Liver (tissue), 9 donors: ENCODE measurements around the gene PPP6C. TPM values are rescaled to one million over a fixed set of nuclear protein-coding genes. Genes with fewer than 3 reads are reported as not detected.

Source experiments
- DNase-seq: peaks from one replicate; pipeline ENCODE4 v3.0.0-alpha.2; 2017; ENCODE audit warnings: low spot score
- H3K27ac ChIP-seq, 2 donors: one replicate each; pipeline ENCODE4 v1.7.0; 2013; ENCODE audit warnings: inconsistent platforms in 2 of 2, low read length in 2 of 2, control low read depth in 1 of 2, low read depth in 1 of 2, mild to moderate bottlenecking in 1 of 2
- H3K27me3 ChIP-seq, 4 donors: one replicate each; pipeline versions ENCODE4 v1.6.1 to v1.7.0; 2013; ENCODE audit warnings: low read length in 3 of 4, inconsistent platforms in 1 of 4, mild to moderate bottlenecking in 1 of 4, moderate library complexity in 1 of 4; ENCODE audit not compliant: control insufficient read depth in 4 of 4, insufficient read depth in 4 of 4
- H3K36me3 ChIP-seq, 4 donors: one replicate each; pipeline versions ENCODE4 v1.6.1 to v1.7.0; 2013; ENCODE audit warnings: low read length in 3 of 4, mild to moderate bottlenecking in 3 of 4, low read depth in 1 of 4, moderate library complexity in 1 of 4; ENCODE audit not compliant: control insufficient read depth in 4 of 4, insufficient read depth in 3 of 4
- H3K4me1 ChIP-seq, 4 donors: one replicate each; pipeline versions ENCODE4 v1.6.1 to v1.7.0; 2013; ENCODE audit warnings: low read length in 3 of 4, mild to moderate bottlenecking in 3 of 4, moderate library complexity in 1 of 4; ENCODE audit not compliant: control insufficient read depth in 4 of 4, insufficient read depth in 4 of 4
- H3K4me3 ChIP-seq, 3 donors: one replicate each; pipeline versions ENCODE4 v1.6.1 to v1.7.0; 2013; ENCODE audit warnings: low read length in 3 of 3, control low read depth in 1 of 3, low read depth in 1 of 3, mild to moderate bottlenecking in 1 of 3
- H3K9ac ChIP-seq, 2 donors: one replicate each; pipeline ENCODE4 v1.7.0; 2013; ENCODE audit warnings: low read length in 2 of 2, mild to moderate bottlenecking in 2 of 2, moderate library complexity in 2 of 2, control low read depth in 1 of 2, low read depth in 1 of 2
- H3K9me3 ChIP-seq, 4 donors: one replicate each; pipeline versions ENCODE4 v1.6.1 to v1.7.0; 2013; ENCODE audit warnings: low read length in 3 of 4; ENCODE audit not compliant: control insufficient read depth in 4 of 4
- CTCF ChIP-seq: fragments of 150-350 bp; IDR thresholded peaks from 2 replicates; pipeline ENCODE4 v1.5.1; 2017; ENCODE audit warnings: improper control_type of control experiment, low read depth, low read length; ENCODE audit not compliant: missing input control
- EGR1 ChIP-seq, 2 donors: IDR thresholded peaks; 2 replicates each; pipeline ENCODE4 v1.6.1; 2016 to 2018; ENCODE audit warnings: antibody characterized with exemption in 2 of 2, low read depth in 2 of 2
- FOXA1 ChIP-seq: IDR thresholded peaks from 2 replicates; pipeline ENCODE4 v1.6.1; 2016; ENCODE audit warnings: antibody characterized with exemption
- FOXA2 ChIP-seq: IDR thresholded peaks from 2 replicates; pipeline ENCODE4 v1.6.1; 2016; ENCODE audit warnings: antibody characterized with exemption
- GABPA ChIP-seq, 2 donors: IDR thresholded peaks in 1 of 2; conservative IDR thresholded peaks in 1 of 2; 2 replicates each; pipeline ENCODE4 v1.6.1; 2016; ENCODE audit warnings: antibody characterized with exemption in 2 of 2, mild to moderate bottlenecking in 1 of 2, moderate library complexity in 1 of 2
- HNF4A ChIP-seq, 2 donors: conservative IDR thresholded peaks; 2 replicates each; pipeline ENCODE4 v1.6.1; 2016; ENCODE audit warnings: antibody characterized with exemption in 2 of 2, mild to moderate bottlenecking in 2 of 2
- HNF4G ChIP-seq: IDR thresholded peaks from 2 replicates; pipeline ENCODE4 v1.6.1; 2016; ENCODE audit warnings: antibody characterized with exemption
- JUND ChIP-seq, 2 donors: IDR thresholded peaks; 2 replicates each; pipeline ENCODE4 v1.6.1; 2016; ENCODE audit warnings: antibody characterized with exemption in 2 of 2
- RAD21 ChIP-seq, 2 donors: IDR thresholded peaks; 2 replicates each; pipeline ENCODE4 v1.6.1; 2016; ENCODE audit warnings: antibody characterized with exemption in 2 of 2, mild to moderate bottlenecking in 2 of 2
- REST ChIP-seq: IDR thresholded peaks from 2 replicates; pipeline ENCODE4 v1.6.1; 2016; ENCODE audit warnings: antibody characterized with exemption, mild to moderate bottlenecking
- RXRA ChIP-seq, 2 donors: IDR thresholded peaks; 2 replicates each; pipeline ENCODE4 v1.6.1; 2017 to 2018; ENCODE audit warnings: antibody characterized with exemption in 2 of 2, mild to moderate bottlenecking in 1 of 2
- SP1 ChIP-seq: IDR thresholded peaks from 2 replicates; pipeline ENCODE4 v1.6.1; 2018; ENCODE audit warnings: antibody characterized with exemption, mild to moderate bottlenecking
- TAF1 ChIP-seq: conservative IDR thresholded peaks from 2 replicates; pipeline ENCODE4 v1.6.1; 2016; ENCODE audit warnings: antibody characterized with exemption, mild to moderate bottlenecking
- YY1 ChIP-seq: IDR thresholded peaks from 2 replicates; pipeline ENCODE4 v1.6.1; 2016; ENCODE audit warnings: antibody characterized with exemption, mild to moderate bottlenecking
- ZBTB33 ChIP-seq: IDR thresholded peaks from 2 replicates; pipeline ENCODE4 v1.6.1; 2016; ENCODE audit warnings: antibody characterized with exemption
- WGBS: extraction: QIAGEN DNeasy Blood & Tissue Kit; methylation state at CpG from one replicate; pipeline ENCODE4 v1.1.7; 2013; 5-methylcytosine and 5-hydroxymethylcytosine counted together
- polyA plus RNA-seq, 2 donors: library from polyadenylated mRNA; stranded (reverse) in 1 of 2; unstranded in 1 of 2; fragments of 200-250 nt in 1 of 2; fragments of >200 nt in 1 of 2; fragmentation: Nextera tagmentation in 1 of 2; extraction: Ambion mirVana in 1 of 2; gene quantifications; one replicate each; pipeline versions ENCODE4 v1.2.1 to v1.2.3, GENCODE V29; 2013 to 2015
- total RNA-seq, 2 donors: library from RNA; depleted of rRNA; stranded (reverse); fragments of >200 nt; gene quantifications; one replicate each; pipeline ENCODE4 v1.2.3, GENCODE V29; 2014
- TF ChIP-seq, protein P1 (sequence below): IDR thresholded peaks from 2 replicates; pipeline ENCODE4 v1.6.1; 2016; ENCODE audit warnings: antibody characterized with exemption
- TF ChIP-seq, protein P2 (sequence below): IDR thresholded peaks from 2 replicates; pipeline ENCODE4 v1.6.1; 2016; ENCODE audit warnings: antibody characterized with exemption
- donor health status: healthy.
- donor health status: healthy.
- donor health status: healthy.
- donor health status: healthy.
- donor health status: healthy.

PPP6C gene
- total and polyA plus RNA-seq, 4 donors: 10.1 to 14.8 (median 12.2) TPM

DNA sequence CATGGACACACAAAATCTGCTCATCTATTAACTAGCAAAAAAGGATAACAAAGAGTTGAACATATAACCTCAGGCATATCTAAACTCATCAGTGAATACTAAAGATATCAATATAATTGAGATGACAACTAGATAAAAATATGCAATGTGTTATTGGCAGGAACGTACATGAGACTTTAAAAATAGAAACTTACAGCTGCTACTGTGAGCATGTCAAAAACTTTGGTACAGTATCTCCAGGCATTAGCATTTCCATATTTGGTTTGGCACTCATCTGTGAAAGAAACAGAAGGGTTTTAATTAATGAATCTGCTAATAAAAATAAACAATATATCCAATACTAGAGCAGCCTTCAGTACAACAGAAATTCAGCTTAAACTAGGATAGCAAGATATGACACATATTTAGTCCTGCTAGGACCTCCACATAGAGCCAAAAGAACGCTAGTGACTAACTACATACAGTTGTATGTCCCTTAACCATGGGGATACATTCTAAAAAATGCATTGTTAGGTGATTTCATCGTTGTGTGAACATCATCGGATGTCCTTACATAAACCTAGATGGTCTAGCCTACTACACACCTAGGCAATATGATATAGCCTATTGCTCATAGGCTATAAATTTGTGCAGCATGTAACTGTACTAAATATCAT is 35.8 kb downstream of the PPP6C start:
- peaks cover 2 to 16% (median 6%) of the 10 kb centered on the region in 4 donors for H3K4me1 ChIP-seq
- no peak overlapping the region for H3K9ac ChIP-seq
- DNase-seq: no peak
- no peaks in the 10 kb centered on the region for H3K9me3 ChIP-seq
- no peaks in the 10 kb centered on the region for H3K27me3 ChIP-seq
- TF ChIP-seq CTCF: no peak
- no peak for TF ChIP-seq REST
- TF ChIP-seq GABPA (IDR thresholded peaks at IDR 0.05 in 1 of 2, conservative IDR thresholded peaks at IDR 0.05 in 1 of 2): no peak
- TF ChIP-seq RXRA (IDR thresholded peaks at IDR 0.05): no peak
- TF ChIP-seq HNF4A (conservative IDR thresholded peaks at IDR 0.05): no peak
- TF ChIP-seq EGR1 (IDR thresholded peaks at IDR 0.05; ENCODE audit: low read depth in 2 of 2): no peak
- TF ChIP-seq FOXA1: no peak
- no peak for TF ChIP-seq FOXA2
- TF ChIP-seq TAF1: no peak
- TF ChIP-seq JUND (IDR thresholded peaks at IDR 0.05): no peak
- 91% methylated on average over 4 of the region's 4 CpGs for WGBS
- H3K36me3 ChIP-seq: peaks cover 0 to 30% (median 15%) of the 10 kb centered on the region in 4 donors
- H3K4me3 ChIP-seq: no peak overlapping the region
- H3K27ac ChIP-seq: no peak overlapping the region

DNA sequence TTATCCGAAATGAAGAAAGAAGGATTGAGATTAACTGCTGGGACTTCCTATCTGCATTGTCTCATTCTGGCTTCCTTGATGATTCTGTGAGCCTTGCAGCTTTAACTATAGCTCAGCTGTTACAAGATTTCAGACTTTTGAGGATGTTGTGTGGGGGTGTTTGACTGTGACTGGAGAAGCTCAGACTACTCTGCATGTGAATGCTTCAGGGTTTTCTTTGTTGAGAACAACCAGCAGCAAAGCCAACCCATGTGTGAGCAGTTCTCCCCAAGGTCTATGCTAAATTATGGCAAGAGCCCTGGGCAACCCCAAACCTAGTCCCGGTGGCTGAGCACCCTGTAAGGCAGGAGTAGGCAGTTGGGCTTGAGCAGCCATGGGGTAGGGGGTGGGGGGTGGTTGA is 37.9 kb downstream of the PPP6C start:
- Histone ChIP-seq H3K9me3 (no peaks in the 10 kb centered on the region), H3K36me3 (peaks cover 0 to 22% (median 12%) of the 10 kb centered on the region in 4 donors), H3K9ac (no peak overlapping the region), H3K4me3 (no peak overlapping the region), H3K4me1 (peaks cover 3 to 18% (median 6%) of the 10 kb centered on the region in 4 donors), H3K27ac (no peak overlapping the region), H3K27me3 (no peaks in the 10 kb centered on the region)
- WGBS: 95% methylated on average over 2 of the region's 2 CpGs
- no peak for DNase-seq
- no peak for TF ChIP-seq ZBTB33
- TF ChIP-seq FOXA1: no peak
- TF ChIP-seq TAF1: no peak
- no peak for TF ChIP-seq RXRA (IDR thresholded peaks at IDR 0.05)
- TF ChIP-seq EGR1 (IDR thresholded peaks at IDR 0.05; ENCODE audit: low read depth in 2 of 2): no peak
- TF ChIP-seq, protein P1, sequence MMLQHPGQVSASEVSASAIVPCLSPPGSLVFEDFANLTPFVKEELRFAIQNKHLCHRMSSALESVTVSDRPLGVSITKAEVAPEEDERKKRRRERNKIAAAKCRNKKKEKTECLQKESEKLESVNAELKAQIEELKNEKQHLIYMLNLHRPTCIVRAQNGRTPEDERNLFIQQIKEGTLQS: no peak
- TF ChIP-seq RAD21 (IDR thresholded peaks at IDR 0.05): no peak
- TF ChIP-seq HNF4G: no peak
- no peak for TF ChIP-seq REST
- TF ChIP-seq CTCF: no peak
- no peak for TF ChIP-seq YY1
- TF ChIP-seq FOXA2: no peak
- TF ChIP-seq HNF4A (conservative IDR thresholded peaks at IDR 0.05): no peak
- no peak for TF ChIP-seq JUND (IDR thresholded peaks at IDR 0.05)
- TF ChIP-seq, protein P2, sequence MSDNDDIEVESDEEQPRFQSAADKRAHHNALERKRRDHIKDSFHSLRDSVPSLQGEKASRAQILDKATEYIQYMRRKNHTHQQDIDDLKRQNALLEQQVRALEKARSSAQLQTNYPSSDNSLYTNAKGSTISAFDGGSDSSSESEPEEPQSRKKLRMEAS: no peak
- TF ChIP-seq GABPA (IDR thresholded peaks at IDR 0.05 in 1 of 2, conservative IDR thresholded peaks at IDR 0.05 in 1 of 2): no peak
- no peak for TF ChIP-seq SP1
